NCI-H128 (cell line): Measurements from ENCODE around the gene STK11.

ENCODE experiments used
- DNase-seq: peaks from one replicate; lab custom pipeline; 2025; ENCODE audit not compliant: unreplicated experiment; lab: John Stamatoyannopoulos, UW

STK11 gene

GRCh38 chr19:1224047-1224825, 18.7 kb downstream of the STK11 start:
- DNase-seq, result no peak

DNA sequence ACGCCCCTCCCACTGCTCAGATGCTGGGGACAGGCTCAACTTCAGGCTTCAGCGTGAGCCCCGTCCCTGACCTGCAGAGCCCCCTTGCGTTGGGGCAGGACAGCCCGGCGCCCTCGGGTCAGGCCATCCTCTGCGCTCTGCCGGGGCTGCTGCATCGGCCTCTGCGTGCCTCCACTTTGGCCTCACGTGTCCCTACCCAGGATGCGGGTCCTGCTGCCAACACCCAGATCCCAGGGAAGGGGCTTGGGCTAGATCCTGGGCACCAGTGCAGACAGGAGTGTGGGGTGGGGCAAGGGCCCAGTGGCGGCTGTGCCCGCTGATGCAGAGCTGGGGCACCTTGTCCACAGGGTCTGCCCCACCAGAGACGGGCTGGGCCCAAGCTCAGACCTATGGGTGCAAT, 19.3 kb downstream of the STK11 start:
- no peak for DNase-seq

DNA sequence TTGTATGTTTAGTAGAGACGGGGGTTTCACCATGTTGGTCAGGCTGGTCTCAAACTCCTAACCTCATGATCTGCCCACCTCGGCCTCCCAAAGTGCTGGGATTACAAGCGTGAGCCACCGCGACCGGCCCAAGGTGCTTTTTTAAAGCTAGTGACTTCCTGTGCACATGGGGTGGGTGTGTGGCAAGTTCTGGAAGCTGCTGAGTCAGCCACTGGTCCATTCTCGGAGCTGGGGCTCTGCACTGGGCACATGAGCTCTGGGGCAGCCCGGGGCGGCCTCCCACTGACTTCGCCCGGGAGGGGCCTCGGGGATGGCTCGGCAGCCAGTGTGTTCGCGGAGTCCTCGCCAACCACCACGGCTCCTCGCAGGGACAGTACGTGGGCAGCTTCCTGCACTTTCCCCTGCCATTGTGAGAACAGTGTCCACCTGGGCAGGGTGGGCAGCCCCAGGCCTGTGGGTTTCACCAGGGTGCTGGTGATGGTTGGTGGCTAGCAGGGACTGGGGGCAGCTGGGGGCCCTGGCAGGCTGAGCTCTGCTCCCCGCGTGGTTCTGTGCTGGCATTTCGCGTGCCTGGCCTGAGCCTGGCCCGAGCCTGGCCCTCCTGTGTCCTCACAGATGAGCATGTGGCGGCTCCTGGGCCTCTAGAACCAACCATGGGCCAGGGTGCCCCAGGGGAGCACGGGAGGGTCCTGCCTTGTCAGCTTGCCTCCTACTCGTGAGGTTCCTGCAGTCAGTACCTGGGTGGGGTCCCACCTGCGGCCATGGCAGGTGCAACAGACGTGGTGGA, 20.1 kb downstream of the STK11 start:
- DNase-seq, result no peak

- no peak for DNase-seq
These were observed 20.6 kb downstream of the STK11 start for GRCh38 chr19:1226227-1226518.

DNA sequence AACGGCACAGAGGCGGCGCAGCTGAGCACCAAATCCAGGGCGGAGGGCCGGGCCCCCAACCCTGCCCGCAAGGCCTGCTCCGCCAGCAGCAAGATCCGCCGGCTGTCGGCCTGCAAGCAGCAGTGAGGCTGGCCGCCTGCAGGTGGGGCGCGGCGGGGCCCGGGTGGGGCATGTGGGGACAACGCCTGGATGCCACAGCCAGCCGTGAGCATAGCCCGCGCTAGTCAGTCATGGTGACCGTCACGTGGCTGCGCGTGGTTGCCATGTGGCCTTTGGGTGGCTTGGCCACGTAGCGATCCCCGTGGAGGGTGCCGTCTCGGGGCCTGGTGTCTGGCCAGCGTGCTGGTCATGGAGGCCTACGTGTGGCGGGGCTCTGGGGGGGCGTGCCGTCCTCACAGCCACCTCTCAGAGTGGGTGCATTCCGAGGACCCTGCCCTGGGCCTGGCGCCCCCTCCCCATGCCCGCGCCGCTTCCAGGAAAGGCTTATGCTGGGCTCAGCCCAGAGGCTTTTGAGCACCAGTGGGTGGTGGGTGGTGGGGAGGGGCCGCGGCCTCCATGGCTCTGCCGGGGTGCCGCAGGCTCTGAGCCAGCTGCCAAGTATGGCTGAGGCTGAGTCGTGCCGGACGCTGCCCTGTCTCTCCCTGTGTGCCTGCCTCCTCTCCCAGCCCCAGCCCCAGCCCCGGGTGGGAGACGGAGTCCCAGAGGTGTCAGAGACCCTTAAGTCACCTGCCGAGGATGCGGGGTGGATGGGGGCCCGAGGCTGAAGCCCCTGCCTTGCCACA, 21.1 kb downstream of the STK11 start:
- DNase-seq, result no peak

- no peak for DNase-seq
These were observed 21.9 kb downstream of the STK11 start for GRCh38 chr19:1227304-1228054.

DNA sequence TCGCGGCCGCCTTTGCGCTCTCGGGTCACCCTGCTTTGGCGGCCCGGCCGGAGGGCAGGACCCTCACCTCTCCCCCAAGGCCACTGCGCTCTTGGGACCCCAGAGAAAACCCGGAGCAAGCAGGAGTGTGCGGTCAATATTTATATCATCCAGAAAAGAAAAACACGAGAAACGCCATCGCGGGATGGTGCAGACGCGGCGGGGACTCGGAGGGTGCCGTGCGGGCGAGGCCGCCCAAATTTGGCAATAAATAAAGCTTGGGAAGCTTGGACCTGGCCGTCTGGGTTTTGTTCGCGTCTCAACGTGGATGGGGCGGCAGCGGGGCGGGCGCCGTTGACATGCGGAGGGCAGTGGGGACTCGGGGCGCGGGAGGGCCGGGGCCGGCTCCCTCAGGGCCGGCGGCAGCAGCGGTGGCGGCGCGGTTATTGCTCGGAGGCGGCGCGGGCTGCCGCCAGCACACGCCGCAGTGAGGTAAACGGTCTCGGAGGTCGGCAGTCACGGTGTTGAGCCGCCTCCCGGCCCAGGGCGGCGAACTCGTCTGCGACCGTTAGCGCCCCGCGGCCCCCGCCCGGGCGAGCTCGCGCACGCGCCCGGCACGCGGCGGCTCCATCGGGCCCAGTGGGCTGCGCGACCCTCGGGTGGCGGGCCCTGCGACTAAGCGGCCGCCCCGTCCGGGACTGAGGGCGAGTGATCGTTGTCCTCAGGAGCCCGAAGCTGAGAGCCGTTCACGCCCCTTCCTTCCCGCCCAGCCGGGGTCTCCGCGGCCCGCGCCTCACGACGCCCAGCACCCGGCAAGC, 22.8 kb downstream of the STK11 start:
- no peak for DNase-seq

DNA sequence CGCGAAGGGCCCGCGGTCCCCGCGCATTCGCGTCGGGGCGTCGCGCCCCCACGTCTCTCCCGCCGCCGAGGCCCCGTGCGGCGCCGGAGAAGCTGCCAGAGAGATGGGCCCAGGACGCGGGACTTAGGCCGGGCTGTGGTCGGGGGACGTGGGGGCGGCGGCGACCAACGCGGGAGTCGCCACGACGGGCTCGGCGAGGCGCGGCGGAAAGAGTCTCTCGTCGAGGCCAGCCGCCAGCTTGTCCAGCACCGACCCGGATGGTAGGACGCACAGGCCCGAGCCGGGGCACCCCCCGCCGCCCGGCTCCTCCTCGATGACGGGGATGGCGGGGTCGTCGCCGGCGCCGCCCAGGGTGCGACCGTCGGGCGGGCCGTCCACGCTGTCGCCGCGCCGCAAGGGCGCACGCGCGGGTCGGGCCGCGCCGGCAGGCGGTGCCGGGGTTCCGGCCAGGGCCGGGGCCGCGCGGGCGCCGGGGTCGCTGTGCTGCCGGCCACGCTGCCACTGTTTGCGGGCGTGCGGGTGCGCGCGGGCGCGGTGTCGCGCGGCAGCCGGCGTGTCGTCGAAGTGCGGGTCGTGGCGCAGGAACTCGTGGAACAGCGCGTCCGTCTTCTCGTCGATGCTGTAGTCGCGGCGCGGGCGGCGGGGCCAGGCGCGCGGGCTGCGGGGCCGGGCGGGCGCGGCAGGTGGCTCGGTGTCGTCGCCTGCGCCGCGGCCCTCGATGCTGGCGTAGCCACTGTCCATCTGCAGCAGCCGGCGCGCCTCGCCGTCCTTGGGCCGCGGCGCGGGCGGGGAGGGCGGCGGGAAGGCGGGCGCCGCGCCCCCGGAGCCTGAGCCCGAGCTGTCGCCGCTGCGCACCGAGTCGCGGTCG, 23.7 kb downstream of the STK11 start:
- DNase-seq, result no peak

DNA sequence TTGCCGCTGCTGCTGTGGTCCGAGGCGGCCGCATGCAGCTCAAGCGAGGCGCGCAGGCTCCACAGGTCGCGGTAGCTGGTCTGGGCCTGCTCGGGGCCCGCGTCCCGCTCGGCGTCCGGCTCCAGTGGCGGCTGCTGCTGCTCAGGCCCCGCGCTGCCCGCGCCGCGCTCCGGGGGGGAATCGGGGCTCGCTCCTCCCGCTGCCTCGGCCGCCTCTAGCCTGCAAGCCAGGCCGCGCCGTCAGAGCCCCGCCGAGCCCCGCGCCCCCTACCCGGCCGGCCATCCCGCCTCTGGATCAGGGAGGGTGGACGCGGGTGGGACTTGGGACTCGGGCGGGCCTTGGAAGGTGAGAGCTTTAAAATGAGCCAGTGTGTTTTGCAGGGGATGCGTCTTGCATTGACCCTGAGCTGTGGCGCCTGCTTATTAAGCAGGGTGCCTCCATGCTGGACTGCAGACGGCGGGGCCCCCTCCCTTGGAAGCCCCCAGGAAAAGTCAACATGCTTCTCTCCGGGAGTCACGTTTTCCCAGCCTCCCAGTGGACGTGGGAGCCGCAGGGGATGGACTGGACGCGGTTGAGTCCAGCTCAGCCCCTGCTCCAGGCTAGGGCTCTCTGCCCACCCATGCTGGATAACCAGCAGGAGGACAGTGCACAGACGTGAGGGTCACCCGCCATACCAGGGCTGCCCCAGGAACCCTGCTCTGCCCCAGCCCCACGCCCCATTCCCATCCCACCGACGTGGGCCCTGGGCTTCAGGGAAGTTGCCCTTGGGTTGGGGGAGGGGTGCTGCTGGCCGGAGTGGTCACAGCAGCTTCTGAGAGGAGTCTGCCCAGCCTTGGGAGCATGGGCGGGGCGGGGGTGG, 24.6 kb downstream of the STK11 start:
- DNase-seq, result no peak

DNA sequence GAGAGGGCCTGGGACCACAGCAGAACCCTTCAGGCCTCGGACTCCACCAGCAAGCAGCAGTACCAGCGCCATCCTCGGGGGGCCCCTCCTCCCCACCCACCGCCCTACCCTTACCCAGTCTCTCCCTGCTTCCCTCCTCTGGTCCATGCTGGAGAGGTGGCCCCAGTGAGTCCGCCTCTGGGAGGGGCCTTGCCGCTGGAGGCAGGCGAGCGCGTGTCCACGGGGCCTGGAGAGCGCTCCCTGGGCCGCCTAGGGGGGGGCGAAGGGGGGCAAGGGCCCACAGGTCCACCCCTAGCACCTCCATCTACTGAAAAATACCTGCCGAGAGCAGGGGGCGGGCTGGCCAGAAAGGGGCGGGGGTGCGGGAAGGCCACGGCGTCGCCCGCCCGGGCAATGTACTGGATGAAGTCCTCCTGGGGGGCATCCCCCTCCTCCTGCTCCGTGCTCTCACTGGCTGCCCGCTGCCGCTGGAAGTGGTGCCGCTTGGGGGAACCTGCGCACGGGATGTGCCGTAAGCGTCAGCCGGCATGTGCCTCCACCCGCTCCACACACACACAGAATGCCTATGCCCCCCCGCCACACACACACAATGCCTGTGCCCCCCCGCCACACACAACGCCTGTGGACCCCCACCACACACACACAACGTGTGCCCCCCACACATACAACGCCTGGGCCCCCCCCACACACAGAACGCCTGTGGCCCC, 25.4 kb downstream of the STK11 start:
- DNase-seq, result no peak

DNA sequence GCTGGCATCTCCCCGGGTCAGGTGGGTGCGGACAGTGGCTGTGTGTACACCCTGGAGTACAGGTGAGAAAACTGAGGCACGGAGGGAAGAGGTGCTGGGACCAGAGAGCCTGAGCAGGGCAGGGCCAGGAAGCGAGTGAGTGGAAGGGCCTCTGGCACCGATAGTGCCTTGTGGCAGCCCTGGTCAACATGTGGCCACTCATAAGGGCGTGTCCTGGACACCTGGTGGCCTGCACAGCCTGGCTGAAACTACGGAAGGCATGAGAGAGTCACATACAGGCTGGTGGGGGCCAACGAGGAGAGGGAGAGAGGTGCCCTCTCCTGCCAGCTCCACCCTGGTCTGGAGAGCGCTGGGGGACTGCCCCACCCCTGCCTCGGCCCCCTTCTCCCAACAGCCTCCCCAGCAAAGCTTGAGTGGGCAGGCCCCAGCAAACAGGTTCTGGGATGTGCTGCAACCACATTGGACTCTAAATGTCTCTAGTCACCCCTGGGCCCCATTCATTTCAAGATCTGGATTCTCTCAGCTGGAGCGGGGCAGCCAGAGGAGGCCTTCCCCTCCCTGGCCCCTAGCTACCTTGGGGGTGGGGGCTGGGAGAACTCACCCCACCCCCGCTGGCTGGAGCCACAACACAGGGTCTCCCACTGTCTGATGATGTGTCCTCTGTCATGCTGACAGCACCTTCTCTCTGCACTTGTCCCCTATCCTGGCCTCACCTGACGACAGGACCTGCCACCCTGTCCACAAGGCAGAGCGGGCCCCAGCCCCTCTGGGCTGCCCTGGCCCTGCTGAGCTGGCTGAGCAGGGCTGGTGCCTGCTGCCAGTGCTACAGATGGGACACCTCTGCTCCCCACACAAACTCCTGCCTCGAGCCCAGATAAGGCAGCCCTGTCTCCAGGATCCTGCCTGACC, 26.4 kb downstream of the STK11 start:
- no peak for DNase-seq

- DNase-seq, result no peak
These were observed 27.1 kb downstream of the STK11 start for GRCh38 chr19:1232652-1233072.

DNA sequence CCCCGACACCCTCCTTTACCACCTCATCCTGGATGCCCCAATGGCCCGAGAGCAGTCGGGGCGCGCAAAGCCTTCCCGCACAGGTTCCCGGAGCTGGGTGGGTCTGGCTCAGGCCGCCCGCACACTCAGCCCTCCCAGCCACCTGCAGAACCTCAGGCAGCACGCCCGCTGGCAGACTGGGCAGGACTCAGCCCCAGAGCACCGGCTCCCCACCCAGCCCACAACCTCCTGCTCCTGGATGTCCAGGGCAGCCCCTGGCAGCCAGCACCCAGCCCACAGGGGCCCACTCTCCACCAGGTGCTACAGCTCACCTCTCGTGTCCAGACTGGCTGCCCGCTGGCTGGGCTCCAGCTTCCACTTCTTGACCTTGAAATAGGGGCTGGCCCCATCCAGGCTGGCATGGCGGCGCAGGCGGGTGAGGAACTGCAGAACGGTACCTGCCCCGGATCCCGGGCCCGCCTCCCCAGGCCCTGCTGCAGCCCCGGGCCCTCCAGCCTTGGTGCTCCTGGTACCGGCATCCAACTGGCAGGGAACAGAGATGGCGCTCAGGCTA, 27.6 kb downstream of the STK11 start:
- no peak for DNase-seq

DNA sequence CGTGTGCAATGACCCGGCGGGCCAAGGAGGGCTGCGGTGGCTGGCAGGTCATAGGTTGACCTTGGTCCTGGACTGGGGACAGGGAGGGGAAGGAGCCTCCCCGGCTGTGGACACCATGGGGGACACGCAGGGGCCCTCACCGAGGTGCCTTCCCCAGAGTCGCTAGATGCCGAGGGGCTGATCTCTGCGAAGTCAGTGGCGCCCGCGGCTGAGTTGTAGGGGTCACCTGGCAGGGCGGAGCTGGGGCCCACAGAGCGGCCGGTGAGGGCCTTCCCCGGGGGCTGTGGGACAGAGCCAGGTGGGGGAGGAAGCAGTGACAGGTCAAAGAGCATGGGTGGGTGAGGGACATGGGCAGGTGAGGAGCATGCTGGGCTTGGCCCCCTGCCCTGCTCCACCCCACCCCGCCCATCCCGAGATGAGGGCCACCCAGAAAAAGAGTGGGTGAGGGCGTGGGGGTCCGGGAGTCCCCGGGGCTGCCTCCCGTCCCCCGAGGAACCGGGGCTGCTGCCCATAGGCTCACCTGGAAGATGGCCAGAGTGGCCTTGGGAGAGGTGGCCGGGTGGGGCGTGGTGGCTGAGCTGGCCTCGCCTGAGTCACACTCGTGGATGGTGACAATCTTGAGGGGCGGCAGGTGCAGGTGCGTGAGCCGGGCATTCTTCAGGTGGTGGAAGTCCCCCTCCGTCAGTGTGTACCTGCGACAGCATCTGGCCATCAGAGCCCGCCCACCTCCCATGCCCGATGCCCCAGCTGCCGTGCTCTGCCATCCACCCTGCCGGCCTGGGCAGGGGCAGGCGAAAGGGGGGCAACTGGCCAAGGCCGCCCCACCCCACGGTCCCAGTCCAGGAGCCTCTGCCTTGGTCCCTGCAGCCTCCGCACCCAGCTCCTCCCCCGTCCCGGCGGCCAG, 28.7 kb downstream of the STK11 start:
- DNase-seq, result no peak

GRCh38 chr19:1234955-1235380, 29.4 kb downstream of the STK11 start:
- no peak for DNase-seq
